Measurements from ENCODE around the gene FHL1. TPM values are rescaled to one million over a fixed set of nuclear protein-coding genes. Genes with fewer than 3 reads are reported as not detected.

The FHL1 gene
- total RNA-seq, 1 experiment from 2014 or later = 20.0 TPM

GRCh38 chrX:136212557-136213111 lies 65.3 kb downstream of the FHL1 start:
- H3K79me2 ChIP-seq (ENCODE audit: insufficient read depth, low read length) = no peaks in the 10 kb centered on the region
- no peaks in the 10 kb centered on the region for H4K20me1 ChIP-seq (ENCODE audit: insufficient read depth)
- H3K9ac ChIP-seq (ENCODE audit: low read length) = no peak overlapping the region
- no peak overlapping the region for H2AFZ ChIP-seq (ENCODE audit: low read depth, low read length, poor library complexity, severe bottlenecking)
- RAD21 ChIA-PET (ENCODE audit: low non-redundant PET in 1 of 2, low total read pairs in 2 of 2, uncharacterized antibody in 2 of 2, unreplicated experiment in 2 of 2) = no interaction called here
- TF ChIP-seq EZH2 (IDR thresholded peaks at IDR 0.05) = no peak
- TF ChIP-seq ZBTB33 (IDR thresholded peaks at IDR 0.05; ENCODE audit: extremely low read depth, insufficient replicate concordance, low read length) = no peak
- no peak for TF ChIP-seq REST (IDR thresholded peaks at IDR 0.05; ENCODE audit: low read depth)
- TF ChIP-seq CEBPB (IDR thresholded peaks at IDR 0.05; ENCODE audit: low read depth) = no peak
- TF ChIP-seq ELF1 (IDR thresholded peaks at IDR 0.05; ENCODE audit: borderline replicate concordance, low read depth) = no peak
- no peak for TF ChIP-seq SIN3A (IDR thresholded peaks at IDR 0.05; ENCODE audit: low read depth)
- no peak for TF ChIP-seq MAX (IDR thresholded peaks at IDR 0.05)
- no peak for TF ChIP-seq YY1 (IDR thresholded peaks at IDR 0.05; ENCODE audit: extremely low read depth, insufficient replicate concordance, low read depth, low read length)
- no peak for TF ChIP-seq POLR2A (IDR thresholded peaks at IDR 0.05; ENCODE audit: borderline replicate concordance, extremely low read depth, insufficient read depth, insufficient read length)
- TF ChIP-seq SRF (IDR thresholded peaks at IDR 0.05; ENCODE audit: low read depth) = no peak
- no peak for TF ChIP-seq CBX3 (IDR thresholded peaks at IDR 0.05; ENCODE audit: low read depth)
- TF ChIP-seq EZH2phosphoT487 (IDR thresholded peaks at IDR 0.05; ENCODE audit: borderline replicate concordance) = no peak
- no peak for TF ChIP-seq FOSL1 (IDR thresholded peaks at IDR 0.05; ENCODE audit: low read depth)
- TF ChIP-seq ZNF274 (IDR thresholded peaks at IDR 0.05; ENCODE audit: low read depth, low read length) = no peak
- H3K9me2 ChIP-seq (ENCODE audit: insufficient read depth) = no peaks in the 10 kb centered on the region
- no TSS peak for BruUV-seq (replicated peaks)
- CTCF ChIA-PET = no interaction called here
- no peaks in the 10 kb centered on the region for H3K9me3 ChIP-seq (ENCODE audit: control insufficient read depth in 1 of 2, insufficient read depth in 1 of 2, low read depth in 1 of 2, low read length in 2 of 2)
- H3K27me3 ChIP-seq (ENCODE audit: insufficient read depth, low read length) = no peaks in the 10 kb centered on the region
- intact Hi-C loops (cut with micrococcal nuclease) = no loop called here
- POLR2A ChIA-PET = no interaction called here
- H3K4me1 ChIP-seq (ENCODE audit: control insufficient read depth in 1 of 2, insufficient read depth in 2 of 2, low read length in 2 of 2) = peaks cover 0 to 7% of the 10 kb centered on the region in 2 experiments; a peak in 1 of 4 replicates
- H3K4me2 ChIP-seq (ENCODE audit: low read length) = no peak overlapping the region
- no peak for DNase-seq (ENCODE audit: low read depth, low spot score)
- H3K4me3 ChIP-seq (replicated peaks in 1 of 2; ENCODE audit: low read depth in 1 of 2, low read length in 2 of 2) = no peak overlapping the region
- no peak for ATAC-seq
- no peaks in the 10 kb centered on the region; a peak in 1 of 4 replicates for H3K36me3 ChIP-seq (ENCODE audit: control insufficient read depth in 1 of 2, insufficient read depth in 2 of 2, low read length in 2 of 2)
- no peak overlapping the region for H3K27ac ChIP-seq (ENCODE audit: low read depth, low read length)
